HG03196 (cell line): Measurements from ENCODE around the gene EPM2AIP1.
"Not testable (repeated sequence)": the region's sequence is repeated elsewhere in the genome, so short reads cannot be mapped to it uniquely, and the experiment has no call there.

Experiments
- ATAC-seq: cut with Tn5 transposase; IDR thresholded peaks from one replicate; pipeline ENCODE4 v1.9.1; 2021; ENCODE audit not compliant: unreplicated experiment

EPM2AIP1 gene

GRCh38 chr3:36954452-36955134 lies 38.3 kb downstream of the EPM2AIP1 start:
- no peak for ATAC-seq

- ATAC-seq, result not testable (repeated sequence)
Measured at GRCh38 chr3:36947814-36948213, 45.1 kb downstream of the EPM2AIP1 start.

GRCh38 chr3:36945333-36945980 lies 47.5 kb downstream of the EPM2AIP1 start:
- ATAC-seq, result no peak

- ATAC-seq, result peak; percentile 63
Measured at GRCh38 chr3:36944641-36945270, 48.2 kb downstream of the EPM2AIP1 start, which contains the start of gene TRANK1. Gene TRANK1 (minus strand): TSS chr3:36945054. CDS start chr3:36944809, 245 bp downstream.

GRCh38 chr3:36944012-36944640 lies 48.8 kb downstream of the EPM2AIP1 start:
- peak; percentile 45 for ATAC-seq

GRCh38 chr3:36943601-36944000 lies 49.3 kb downstream of the EPM2AIP1 start:
- no peak for ATAC-seq

- ATAC-seq, result no peak
Measured at GRCh38 chr3:36942638-36943248, 50.2 kb downstream of the EPM2AIP1 start.

- no peak for ATAC-seq
Measured at GRCh38 chr3:36941658-36942057, 51.3 kb downstream of the EPM2AIP1 start.

GRCh38 chr3:36941162-36941561 lies 51.8 kb downstream of the EPM2AIP1 start:
- ATAC-seq, result no peak

- ATAC-seq, result no peak
Measured at GRCh38 chr3:36937492-36937891, 55.4 kb downstream of the EPM2AIP1 start.
